Measurements from ENCODE around the gene DHRS9.
"Not testable (repeated sequence)": the region's sequence is repeated elsewhere in the genome, so short reads cannot be mapped to it uniquely, and the experiment has no call there.

DHRS9 gene

DNA sequence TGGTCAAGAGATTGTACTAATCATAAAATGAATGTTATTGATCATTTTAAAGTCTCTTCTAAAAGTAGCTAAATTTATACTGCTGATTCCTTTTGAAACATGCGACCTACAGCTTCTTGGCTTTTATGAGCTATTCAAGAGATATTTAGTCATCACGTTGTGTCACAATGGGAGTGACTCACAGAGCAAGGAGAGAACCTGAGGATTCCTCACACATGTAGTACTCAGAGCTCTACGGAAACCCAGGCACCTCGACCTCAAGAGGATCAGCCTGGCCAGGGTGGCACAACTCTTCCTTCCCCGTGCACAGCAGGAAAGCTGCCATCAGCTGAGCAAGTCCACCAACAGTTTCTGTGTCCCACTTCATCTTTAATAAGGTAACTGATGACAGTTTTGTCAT lies at the start of gene DHRS9:
Gene DHRS9 (plus strand): TSS at position 223 of the 400 bp plus-strand sequence. CDS start 12,019 bp downstream, outside the sequence.
- in situ Hi-C loops (cut with HindIII; ENCODE audit: low sequenced_read_pairs): no loop called here

DNA sequence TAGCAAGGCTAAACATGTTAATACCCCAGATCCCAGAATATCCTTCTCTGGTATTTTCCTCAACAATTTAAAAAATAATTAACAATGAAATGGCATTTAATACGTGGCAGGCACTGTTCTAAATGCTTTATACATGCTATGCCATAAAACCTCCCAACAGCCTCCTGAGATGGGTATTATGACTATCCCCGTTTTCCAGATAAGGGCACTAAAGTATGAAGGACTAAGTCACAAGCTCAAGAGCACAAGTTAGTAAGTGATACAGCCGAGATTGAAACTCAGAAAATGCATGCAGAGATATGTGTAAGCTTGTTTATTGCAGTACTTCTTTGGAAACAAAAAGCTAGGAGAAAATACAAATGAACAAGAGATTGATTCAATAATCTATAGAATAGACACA lies 46.2 kb upstream of the DHRS9 start:
- in situ Hi-C loops (cut with HindIII; ENCODE audit: low sequenced_read_pairs): no loop called here

DNA sequence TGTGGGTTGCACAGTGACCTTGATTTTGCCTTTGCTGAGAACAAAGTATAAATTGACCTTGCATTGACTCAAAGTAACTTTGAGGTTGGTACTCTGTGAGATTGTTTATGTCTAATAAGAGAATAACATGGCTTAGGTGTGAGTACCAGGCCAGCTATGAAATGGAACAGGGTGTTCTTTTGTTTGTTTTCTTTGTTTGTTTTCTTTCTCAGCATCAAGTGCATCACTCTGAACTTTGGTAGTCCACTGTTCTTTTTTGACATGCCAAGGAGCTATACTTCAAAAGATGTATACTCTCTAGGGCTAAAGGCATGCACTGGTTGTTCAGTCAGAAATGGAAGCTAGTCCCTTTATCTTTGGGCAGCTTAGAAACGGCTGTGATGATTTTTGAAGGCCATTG lies 43.3 kb upstream of the DHRS9 start:
- in situ Hi-C loops (cut with HindIII; ENCODE audit: low sequenced_read_pairs): no loop called here

DNA sequence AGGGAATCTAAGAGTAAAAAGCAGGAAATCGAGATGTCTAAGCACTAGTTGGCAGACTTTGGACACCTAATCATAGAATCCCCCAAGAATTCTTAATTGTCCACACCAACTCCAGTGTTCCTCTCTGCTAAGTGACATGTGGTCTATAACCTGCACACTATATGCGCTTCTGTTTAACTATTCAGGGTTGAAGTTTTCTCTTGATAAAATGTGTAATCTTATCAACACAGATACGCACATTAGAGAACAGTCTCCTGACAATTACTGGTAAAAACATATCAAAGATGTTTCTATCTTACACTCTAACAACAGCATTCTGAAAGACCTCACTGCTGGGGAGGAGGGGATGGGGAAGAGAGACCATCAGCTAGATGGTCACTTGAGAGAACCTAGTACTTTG lies 42.1 kb upstream of the DHRS9 start:
- in situ Hi-C loops (cut with HindIII; ENCODE audit: low sequenced_read_pairs): no loop called here

DNA sequence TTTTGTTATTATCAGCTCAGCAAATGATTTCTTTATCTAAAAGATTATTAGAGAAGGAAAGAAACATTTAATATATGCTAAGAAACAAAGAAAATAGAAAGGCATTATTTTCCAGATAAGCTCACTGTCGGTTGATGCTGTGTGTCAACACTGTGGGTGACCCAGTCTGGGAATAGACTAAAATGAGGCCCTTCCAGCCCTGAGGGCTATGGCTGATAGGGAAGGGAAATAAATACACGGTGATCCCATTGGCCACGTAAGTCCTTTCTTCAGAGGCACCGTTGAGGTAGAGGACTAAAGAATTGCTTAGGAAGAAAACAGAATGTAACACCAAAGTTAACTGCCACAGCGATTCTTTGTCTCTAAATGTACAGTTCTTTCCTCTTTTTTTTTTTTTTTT lies 40.0 kb upstream of the DHRS9 start:
- in situ Hi-C loops (cut with HindIII; ENCODE audit: low sequenced_read_pairs): no loop called here

DNA sequence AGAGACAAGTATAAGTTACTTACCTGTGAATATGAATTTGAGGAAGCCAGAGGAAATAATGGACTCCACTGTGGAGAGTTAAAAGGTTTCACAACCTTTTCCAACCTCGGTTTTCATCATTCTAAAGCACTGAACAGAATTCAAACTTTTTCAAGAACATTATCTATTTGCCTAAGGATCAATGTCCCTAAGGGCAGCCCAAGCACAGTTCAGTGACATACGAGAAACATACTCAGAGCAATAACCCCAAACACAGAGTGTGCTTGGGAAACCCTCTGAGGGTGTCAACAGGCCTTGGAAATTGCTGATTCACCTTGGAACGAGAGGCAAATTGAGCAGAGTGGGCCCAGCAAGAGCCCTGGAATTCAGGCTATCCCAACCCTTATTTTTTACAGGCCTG lies 38.2 kb upstream of the DHRS9 start, which contains the start of gene ABCB11:
Gene ABCB11 (minus strand): TSS at position 123 of the 400 bp plus-strand sequence. CDS start 13,199 bp downstream, outside the sequence.
- in situ Hi-C loops (cut with HindIII; ENCODE audit: low sequenced_read_pairs): no loop called here

DNA sequence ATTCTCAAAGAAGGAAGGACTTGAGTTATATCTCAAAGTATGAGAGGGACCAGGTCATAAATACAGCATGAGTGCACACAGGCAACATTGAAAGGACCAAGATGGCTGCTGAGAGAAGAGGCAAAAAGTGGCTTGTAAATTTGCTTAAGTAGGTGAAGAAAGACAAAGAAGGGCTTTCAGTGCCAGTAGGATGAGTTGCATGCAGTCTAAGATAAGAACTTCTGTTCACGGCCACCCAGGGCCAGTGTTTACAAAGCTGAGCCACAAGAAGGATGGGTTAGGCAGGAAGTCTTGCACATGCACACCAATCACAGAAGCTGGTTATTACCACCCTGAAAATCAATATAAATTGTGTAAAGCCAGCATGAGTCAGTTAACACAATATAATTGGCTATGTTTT lies 35.1 kb upstream of the DHRS9 start:
- in situ Hi-C loops (cut with HindIII; ENCODE audit: low sequenced_read_pairs): no loop called here

DNA sequence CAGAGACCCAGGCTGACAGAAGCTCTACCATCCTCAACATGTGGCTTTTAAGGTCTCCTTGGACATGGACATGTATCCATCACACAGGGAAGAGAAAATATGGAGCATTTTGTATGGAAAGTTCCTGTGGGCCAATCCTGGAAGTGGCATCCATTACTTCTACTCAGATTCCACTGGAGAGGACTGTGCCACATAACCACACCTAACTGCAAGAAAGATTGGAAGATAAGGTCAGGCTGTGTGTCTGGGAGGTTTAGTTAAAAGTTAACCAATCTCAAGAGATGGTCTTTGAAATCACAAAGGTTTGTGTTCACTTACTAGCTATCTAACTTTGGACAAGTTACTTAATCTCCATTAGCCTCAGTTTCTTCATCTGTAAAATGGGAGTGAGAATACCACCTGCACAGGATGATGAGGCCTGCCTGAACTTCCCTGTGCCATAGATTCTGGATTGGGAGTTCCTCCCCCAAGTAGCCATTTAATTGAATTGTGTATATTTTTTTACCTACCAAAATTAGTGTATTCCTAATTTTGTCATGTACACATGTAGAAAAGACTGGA lies 34.3 kb upstream of the DHRS9 start:
- in situ Hi-C loops (cut with HindIII; ENCODE audit: low sequenced_read_pairs): no loop called here

DNA sequence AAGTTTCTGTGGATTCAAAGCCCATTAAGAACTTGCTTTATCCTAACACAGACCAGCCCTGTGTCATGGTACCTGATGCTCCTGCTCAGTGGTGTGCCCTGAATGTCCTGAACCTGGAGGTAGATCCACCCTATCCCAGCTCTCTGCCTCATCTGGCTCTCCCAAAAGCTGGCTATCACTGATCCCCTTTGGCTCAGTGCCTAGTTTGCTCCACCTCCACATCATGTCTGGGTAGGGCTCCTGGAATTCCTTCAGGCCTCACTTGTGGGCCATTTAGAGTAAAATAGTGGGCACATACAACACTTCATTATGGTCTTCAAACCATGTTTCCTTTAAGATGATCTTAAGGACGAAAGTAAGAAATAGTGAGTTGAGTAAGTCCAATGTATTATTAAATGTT lies 33.5 kb upstream of the DHRS9 start:
- in situ Hi-C loops (cut with HindIII; ENCODE audit: low sequenced_read_pairs): no loop called here

DNA sequence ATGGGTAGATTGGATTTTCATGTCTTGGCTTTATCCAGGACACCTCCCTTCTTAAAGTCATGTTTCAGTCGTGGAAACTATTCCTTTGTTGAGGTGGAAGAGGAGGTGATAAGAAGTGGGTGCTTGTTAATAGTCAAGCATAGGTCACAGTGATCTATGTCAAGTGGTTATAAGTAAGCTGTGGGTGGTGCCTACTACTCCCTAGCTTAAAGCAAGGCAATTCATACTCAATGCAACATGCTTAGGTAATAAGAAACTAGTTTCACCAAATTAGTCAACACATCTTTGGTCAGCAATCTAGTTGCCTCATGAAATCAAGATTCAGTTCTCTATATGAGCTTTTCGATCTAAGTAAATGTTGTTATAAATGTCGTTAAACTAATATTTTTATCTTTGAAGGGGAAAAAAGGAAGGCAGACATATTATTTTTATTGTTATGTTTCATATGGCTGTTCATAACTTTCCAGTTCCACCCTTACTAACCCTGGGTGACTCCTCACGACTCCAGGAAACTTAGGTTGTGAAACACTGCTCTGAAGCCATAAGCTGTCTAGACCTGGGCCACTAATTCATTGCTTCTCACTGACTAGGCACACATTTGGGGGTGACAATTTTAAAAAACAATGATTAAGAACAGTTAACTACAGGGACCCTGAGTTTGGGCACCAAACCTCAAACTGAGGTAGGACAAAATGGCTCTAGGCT lies 32.5 kb upstream of the DHRS9 start:
- in situ Hi-C loops (cut with HindIII; ENCODE audit: low sequenced_read_pairs): no loop called here

DNA sequence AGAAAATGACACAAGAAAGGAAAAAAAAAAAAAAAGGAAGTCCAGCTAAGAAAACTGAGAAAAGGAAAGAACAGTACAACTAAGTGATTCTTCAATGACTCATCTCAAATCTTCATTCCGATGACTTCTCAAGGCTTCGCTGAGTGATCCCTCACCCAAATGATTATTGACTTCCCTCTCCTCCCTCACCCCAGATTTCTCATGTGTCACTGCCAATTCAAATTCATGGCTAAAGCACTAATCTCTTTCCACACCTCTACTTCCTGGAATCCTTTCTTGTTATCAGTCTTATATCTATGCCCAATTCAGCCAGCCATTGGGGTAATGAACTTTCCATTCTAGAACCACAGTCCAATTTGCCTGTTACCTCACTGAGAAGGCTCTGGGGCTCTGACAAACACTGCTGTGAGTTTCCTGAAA lies 31.0 kb upstream of the DHRS9 start:
- in situ Hi-C loops (cut with HindIII; ENCODE audit: low sequenced_read_pairs): no loop called here

DNA sequence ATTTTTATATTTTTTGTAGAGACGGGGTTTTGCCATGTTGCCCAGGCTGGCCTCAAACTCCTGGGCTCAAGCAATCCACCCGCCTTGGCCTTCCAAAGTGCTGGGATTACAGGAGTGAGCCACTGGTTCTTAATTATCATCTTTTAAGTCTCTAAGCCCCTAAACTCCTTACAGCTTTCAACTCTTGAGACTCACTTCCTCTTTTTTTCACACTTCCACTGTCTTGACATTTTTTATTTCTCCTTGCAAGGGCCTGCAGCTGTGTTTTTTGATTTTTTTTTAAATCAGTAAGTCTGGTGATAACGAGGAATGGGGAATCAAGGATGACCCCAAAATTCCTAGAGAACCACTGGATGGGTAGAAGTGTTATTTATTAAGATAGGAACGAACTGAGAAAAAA lies 29.7 kb upstream of the DHRS9 start:
- in situ Hi-C loops (cut with HindIII; ENCODE audit: low sequenced_read_pairs): no loop called here

DNA sequence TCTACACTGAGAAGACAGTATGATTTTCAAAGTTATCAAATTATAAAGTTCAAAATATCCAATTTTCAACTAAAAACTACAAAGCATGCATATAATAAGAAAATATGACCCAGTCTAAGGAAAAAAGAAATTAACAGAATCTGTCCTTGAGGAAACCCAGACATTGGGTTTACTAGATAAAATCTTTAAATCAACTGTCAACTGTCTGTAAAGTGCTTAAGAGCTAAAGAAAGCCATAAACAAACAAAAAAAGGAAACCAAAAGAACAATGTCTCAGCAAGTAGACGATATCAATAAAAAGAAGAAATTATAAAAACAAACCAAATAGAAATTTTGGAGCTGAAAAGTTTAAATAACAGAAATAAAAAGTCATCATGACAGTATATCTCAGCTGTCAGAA lies 27.8 kb upstream of the DHRS9 start:
- in situ Hi-C loops (cut with HindIII; ENCODE audit: low sequenced_read_pairs): no loop called here

DNA sequence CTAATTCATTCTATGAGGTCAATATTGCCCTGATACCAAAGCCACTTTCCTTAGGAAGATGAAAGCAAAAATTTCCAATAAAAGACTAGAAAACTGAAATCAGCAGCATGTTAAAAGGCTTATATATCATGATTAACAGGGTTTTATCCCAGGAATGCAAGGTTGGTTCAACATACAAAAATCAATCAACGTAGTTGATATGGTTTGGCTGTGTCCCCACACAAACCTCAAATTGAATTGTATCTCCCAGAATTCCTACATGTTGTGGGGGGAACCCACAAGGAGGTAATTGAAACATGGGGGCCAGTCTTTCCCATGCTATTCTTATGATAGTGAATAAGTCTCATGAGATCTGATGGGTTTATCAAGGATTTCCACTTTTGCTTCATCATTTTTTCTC lies 26.5 kb upstream of the DHRS9 start:
- in situ Hi-C loops (cut with HindIII; ENCODE audit: low sequenced_read_pairs): no loop called here

DNA sequence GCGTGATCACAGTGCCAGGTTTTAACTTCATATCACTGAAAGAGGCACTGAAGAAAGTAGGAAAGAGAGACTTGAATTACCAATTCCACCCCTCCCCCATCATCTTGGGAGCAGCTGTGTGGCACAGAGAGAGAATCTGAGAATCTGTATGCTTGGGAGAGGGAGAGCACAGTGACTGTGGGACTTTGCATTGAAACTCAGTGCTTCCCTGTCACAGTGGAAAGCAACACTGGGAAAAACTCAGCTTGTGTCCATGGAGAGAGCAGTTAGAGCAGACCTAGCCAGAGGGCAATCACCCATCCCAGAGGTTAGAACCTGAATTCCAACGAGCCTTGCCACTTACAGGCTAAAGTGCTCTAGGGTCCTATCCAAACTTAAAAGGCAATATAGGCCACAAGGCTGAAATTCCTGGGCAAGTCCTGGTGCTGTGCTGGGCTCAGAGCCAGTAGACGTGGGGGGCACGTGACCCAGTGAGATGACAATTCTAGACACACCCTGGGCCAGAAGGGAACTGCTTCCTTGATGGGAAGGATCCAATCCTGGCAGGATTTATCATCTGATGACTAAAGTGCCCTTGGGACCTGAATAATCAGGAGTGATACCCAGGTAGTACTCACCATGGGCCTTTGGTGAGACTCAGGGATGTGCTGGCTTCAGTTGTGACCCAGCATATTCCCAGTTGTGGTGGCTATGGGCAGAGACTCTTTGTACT lies 22.8 kb upstream of the DHRS9 start:
- in situ Hi-C loops (cut with HindIII; ENCODE audit: low sequenced_read_pairs): no loop called here

DNA sequence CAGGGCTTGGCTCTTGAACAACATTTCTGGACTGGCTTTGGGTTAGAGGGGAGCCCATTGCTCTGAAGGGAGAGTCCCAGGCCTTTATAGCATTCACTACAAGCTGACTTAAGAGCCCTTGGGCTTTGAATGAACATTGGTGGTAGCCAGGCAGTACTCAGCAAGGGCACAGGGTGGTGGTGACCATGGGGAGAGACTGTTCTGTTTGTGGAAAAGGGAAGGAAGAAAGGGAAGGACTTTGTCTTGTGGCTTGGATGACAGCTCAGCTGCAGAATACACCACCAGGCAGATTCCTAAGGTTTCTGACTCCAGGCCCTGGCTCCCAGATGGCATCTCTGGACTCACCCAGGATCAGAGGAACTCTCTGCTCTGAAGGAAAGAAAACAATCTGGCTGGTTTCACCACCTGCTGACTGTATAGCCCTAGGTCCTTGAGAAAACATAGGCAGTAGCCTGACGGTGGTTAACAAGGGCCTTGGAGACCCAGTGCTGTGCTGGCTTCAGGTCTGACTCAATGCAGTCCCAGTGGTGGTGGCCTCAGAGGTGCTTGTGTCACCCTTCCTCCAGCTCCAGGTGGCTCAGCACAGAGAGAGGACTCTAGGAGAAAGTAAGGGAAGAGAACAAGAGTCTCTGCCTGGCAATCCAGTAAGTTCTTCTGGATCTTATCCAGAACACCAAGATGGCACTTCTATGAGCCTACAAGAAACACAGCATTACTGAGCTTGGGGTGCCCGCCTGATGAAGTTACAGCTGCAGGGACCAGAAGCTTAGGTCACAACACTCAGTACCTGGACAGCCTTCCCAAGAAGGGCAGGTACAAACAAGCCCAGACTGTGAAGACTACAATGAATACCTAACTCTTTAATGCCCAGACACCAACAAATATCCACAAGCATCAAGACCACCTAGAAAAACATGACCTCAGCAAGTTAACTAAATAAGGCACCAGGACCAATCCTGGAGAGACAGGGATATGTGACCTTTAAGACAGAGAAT lies 21.8 kb upstream of the DHRS9 start:
- in situ Hi-C loops (cut with HindIII; ENCODE audit: low sequenced_read_pairs): no loop called here

DNA sequence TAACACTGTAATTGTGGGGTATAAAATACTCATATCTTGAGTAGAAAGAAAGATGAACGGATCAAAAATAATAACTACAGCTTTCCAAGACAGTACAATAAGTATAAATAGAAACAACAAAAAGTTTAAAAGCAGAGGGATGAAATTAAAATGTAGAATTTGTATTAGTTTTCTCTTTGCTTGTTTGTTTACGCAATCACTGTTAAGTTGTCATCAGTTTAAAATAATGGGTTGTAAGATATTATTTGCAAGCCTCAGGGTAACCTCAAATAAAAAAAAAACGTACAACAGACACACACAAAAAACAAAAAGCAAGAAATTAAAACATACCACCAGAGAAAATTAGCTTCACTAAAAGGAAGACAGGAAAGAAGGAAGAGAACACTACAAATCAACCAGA lies 20.2 kb upstream of the DHRS9 start:
- in situ Hi-C loops (cut with HindIII; ENCODE audit: low sequenced_read_pairs): no loop called here

DNA sequence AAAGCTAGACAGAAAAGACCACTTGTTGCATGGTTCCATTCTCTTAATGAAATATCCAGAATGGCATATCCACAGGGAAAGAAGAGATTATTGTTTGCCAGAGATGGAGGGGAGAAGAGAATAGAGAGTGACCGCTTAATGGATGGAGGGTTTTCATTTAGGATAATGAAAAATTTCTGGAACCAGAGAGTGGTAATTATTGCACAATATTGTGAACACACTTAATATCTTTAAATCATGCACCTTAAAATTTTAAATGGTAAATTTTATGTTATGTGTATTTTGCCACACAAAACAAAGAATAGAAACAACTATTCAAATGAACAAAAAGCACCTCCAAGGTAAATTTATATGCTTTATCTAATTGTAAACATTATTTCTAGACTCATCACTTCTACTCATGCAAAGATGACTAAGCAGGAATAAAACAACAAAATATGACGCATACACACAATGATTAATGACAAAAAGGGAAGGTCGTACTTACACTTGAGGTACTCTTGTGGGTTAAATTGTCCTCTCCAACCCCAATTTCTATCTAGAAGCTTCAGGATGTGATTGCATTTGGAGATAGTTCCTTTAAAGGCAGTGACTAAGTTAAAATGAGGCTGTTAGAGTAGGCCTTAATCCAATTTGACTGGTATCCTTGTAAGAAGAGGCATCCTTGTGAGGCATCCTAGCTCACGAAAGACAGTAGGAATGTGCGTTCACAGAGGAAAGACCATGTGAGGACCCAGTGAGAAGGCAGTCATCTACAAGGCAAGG lies 18.7 kb upstream of the DHRS9 start:
- in situ Hi-C loops (cut with HindIII; ENCODE audit: low sequenced_read_pairs): no loop called here

DNA sequence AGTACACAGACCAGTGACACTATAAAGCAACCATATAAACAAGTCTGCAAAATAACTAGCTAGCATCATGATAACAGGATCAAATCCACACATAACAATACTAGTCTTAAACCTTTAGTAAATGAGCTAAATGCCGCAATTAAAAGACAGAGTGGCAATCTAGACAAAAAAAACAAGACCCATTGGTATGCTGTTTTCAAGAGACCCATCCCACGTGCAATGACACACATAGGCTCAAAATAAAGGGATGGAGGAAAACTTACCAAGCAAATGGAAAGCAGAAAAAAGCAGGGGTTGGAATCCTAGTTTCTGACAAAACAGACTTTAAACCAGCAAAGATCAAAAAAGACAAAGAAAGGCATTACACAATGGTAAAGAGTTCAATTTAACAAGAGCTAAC lies 14.8 kb upstream of the DHRS9 start:
- in situ Hi-C loops (cut with HindIII; ENCODE audit: low sequenced_read_pairs): not testable (repeated sequence)

DNA sequence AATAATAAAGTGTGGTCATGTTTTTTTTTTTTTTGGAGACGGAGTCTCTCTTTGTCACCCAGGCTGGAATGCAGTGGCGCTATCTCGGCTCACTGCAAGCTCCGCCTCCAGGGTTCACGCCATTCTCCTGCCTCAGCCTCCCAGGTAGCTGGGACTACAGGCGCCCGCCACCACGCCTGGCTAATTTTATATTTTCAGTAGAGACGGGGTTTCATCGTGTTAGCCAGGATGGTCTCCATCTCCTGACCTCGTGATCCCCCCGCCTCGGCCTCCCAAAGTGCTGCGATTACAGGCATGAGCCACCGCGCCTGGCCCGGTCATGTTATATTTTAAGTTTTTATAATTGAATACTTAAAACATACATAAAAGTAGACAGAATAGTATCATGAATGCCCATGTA lies 5.2 kb upstream of the DHRS9 start:
- in situ Hi-C loops (cut with HindIII; ENCODE audit: low sequenced_read_pairs): not testable (repeated sequence)
